ENCODE data around the gene VGLL4. TPM values are rescaled to one million over a fixed set of nuclear protein-coding genes. Genes with fewer than 3 reads are reported as not detected.

The VGLL4 gene
- total RNA-seq, 1 experiment from 2014 or later = 43.0 TPM

GRCh38 chr3:11640009-11640673, 3.6 kb downstream of the VGLL4 start:
- no peaks in the 10 kb centered on the region for H3K9me3 Mint-ChIP-seq
- ATAC-seq (no peak), DNase-seq (ENCODE audit: low spot score) (no peak)
- POLR2A ChIA-PET = no interaction called here
- no peaks in the 10 kb centered on the region for H3K27me3 Mint-ChIP-seq (ENCODE audit: low read depth)
- H3K4me3 Mint-ChIP-seq = peak overlapping the region; percentile 18; the same call in 1 of the 2 replicates
- CTCF ChIA-PET = interaction anchor here (1.4 kb wide), 1 partner anchor 16 kb away, joined by 3 read pairs; no protein-coding TSS in a partner anchor
- H3K36me3 Mint-ChIP-seq = no peaks in the 10 kb centered on the region
- H3K4me1 Mint-ChIP-seq = peaks cover 82% of the 10 kb centered on the region
- no peak for TF ChIP-seq SMAD3 (CRISPR knock-in tag; IDR thresholded peaks at IDR 0.05; ENCODE audit: borderline replicate concordance)
- no peak for TF ChIP-seq ZNF512 (CRISPR knock-in tag; IDR thresholded peaks at IDR 0.05; ENCODE audit: borderline replicate concordance)
- TF ChIP-seq ERG (CRISPR knock-in tag; IDR thresholded peaks at IDR 0.05) = no peak
- TF ChIP-seq RORB (CRISPR knock-in tag; IDR thresholded peaks at IDR 0.05) = no peak
- TF ChIP-seq E2F1 (CRISPR knock-in tag; IDR thresholded peaks at IDR 0.05) = no peak
- peak overlapping the region; percentile 81 for H3K27ac Mint-ChIP-seq

- no peaks in the 10 kb centered on the region for H3K36me3 Mint-ChIP-seq
- DNase-seq (ENCODE audit: low spot score) = no peak
- peak overlapping the region; percentile 17 for H3K27ac Mint-ChIP-seq
Measured at GRCh38 chr3:11638495-11639358, 5.0 kb downstream of the VGLL4 start.

More at GRCh38 chr3:11638495-11639358, 5.0 kb downstream of the VGLL4 start:
- Mint-ChIP-seq H3K4me1 (peaks cover 85% of the 10 kb centered on the region), H3K9me3 (no peaks in the 10 kb centered on the region), H3K4me3 (peak overlapping the region; percentile 26), H3K27me3 (ENCODE audit: low read depth) (no peaks in the 10 kb centered on the region)
- TF ChIP-seq ZBTB43 (CRISPR knock-in tag; IDR thresholded peaks at IDR 0.05) = no peak
- TF ChIP-seq ERG (CRISPR knock-in tag; IDR thresholded peaks at IDR 0.05) = no peak
- no peak for TF ChIP-seq E2F5 (CRISPR knock-in tag; IDR thresholded peaks at IDR 0.05)
- no peak for TF ChIP-seq USF1 (CRISPR knock-in tag; IDR thresholded peaks at IDR 0.05)
- no peak for TF ChIP-seq JAZF1 (CRISPR knock-in tag; IDR thresholded peaks at IDR 0.05)
- TF ChIP-seq ZNF281 (CRISPR knock-in tag; IDR thresholded peaks at IDR 0.05) = no peak
- TF ChIP-seq ZMAT4 (CRISPR knock-in tag; IDR thresholded peaks at IDR 0.05) = no peak
- TF ChIP-seq NR2C2 (CRISPR knock-in tag; IDR thresholded peaks at IDR 0.05) = no peak
- TF ChIP-seq FOXP1 (CRISPR knock-in tag; IDR thresholded peaks at IDR 0.05; ENCODE audit: borderline replicate concordance) = no peak
- TF ChIP-seq ZNF416 (CRISPR knock-in tag; IDR thresholded peaks at IDR 0.05) = no peak
- no peak for TF ChIP-seq PRRX2 (CRISPR knock-in tag; IDR thresholded peaks at IDR 0.05)
- TF ChIP-seq ZSCAN18 (CRISPR knock-in tag; IDR thresholded peaks at IDR 0.05) = no peak
- no peak for TF ChIP-seq TCF7 (CRISPR knock-in tag; IDR thresholded peaks at IDR 0.05; ENCODE audit: low read depth)
- peak; percentile 7; the same call in 1 of the 2 replicates for ATAC-seq
- ChIA-PET POLR2A (interaction anchor here (0.6 to 0.8 kb wide), 2 partner anchors 12 to 96 kb away, joined by 3 read pairs; no protein-coding TSS in a partner anchor), CTCF (interaction anchor here (0.5 to 2.4 kb wide), 9 partner anchors 15 to 662 kb away, joined by 3 to 6 read pairs (median 3); partner anchors contain the start of gene HRH1)

Data from WTC11 (cell line).